Measurements from ENCODE around the gene NR6A1. TPM values are rescaled to one million over a fixed set of nuclear protein-coding genes. Genes with fewer than 3 reads are reported as not detected.

Gene NR6A1
- total and polyA plus RNA-seq, 2 of the 13 experiments (the other 11 are each of a cell fraction or from before 2014, with no cell fraction given): 28.1 to 31.5 TPM

DNA sequence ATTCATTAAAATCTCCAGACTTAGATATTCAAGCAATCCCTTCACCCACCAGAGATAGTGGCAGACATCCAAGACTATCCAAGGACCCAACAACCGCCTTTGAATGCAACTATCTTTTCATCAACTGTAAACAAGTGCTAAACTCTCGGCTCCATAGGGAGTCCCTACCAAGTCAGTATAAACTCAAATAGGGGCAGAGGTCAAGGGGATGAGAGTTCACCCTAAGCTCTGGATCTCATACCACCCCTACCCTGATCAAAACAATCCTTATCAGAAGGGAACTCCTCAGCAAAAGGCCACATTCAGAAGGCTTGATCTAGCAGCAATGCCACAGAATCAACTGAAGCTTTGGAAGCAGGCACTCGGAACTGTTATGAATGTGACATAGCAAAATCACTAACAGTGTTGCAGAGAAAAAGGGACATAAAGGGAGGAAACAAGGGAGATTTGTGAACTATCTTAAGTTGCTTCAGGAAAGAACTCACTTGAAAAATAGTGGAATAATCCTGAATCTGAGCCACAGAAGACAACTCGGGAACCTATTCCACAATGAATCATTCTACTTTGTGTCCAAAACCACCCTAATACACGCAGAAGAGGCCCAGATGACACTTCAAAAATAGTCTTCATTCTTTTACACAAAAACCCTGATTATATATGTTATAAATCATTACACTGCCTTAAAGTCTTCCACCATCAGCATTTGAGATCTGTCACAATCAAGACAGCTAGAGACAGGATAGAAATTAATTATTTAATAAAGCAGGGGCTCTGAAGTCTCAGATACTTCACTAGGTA, 49.8 kb downstream of the NR6A1 start (continued):
- TF ChIP-seq SIX4 (CRISPR knock-in tag; IDR thresholded peaks at IDR 0.05) (0 out of 2 replicates have a peak, but pooled peaks have one; percentile 15), THAP11 (CRISPR knock-in tag; IDR thresholded peaks at IDR 0.05) (0 out of 2 replicates have a peak, but pooled peaks have one; percentile 26), ZNF205 (CRISPR knock-in tag; IDR thresholded peaks at IDR 0.05) (0 out of 2 replicates have a peak, but pooled peaks have one; percentile 26), TBX2 (CRISPR knock-in tag; IDR thresholded peaks at IDR 0.05; ENCODE audit: borderline replicate concordance) (peak; percentile 40; the same call in 1 of the 2 replicates), HDAC2 (CRISPR knock-in tag; IDR thresholded peaks at IDR 0.05) (peak; percentile 79), ZSCAN25 (CRISPR knock-in tag; IDR thresholded peaks at IDR 0.05) (peak; percentile 76), SP5 (CRISPR knock-in tag; IDR thresholded peaks at IDR 0.05; ENCODE audit: borderline replicate concordance, low read depth) (peak; percentile 59), ETV5 (CRISPR knock-in tag; IDR thresholded peaks at IDR 0.05; ENCODE audit: borderline replicate concordance) (0 out of 2 replicates have a peak, but pooled peaks have one; percentile 8), RARA (CRISPR knock-in tag; IDR thresholded peaks at IDR 0.05) (peak; percentile 92), TGIF2 (CRISPR knock-in tag; IDR thresholded peaks at IDR 0.05) (0 out of 2 replicates have a peak, but pooled peaks have one; percentile 12), EP300 (IDR thresholded peaks at IDR 0.05; ENCODE audit: low read depth in 2 of 2, low read length in 2 of 2) (peak in 1 of 2 experiments; percentile 79; a peak in 2 of 4 replicates), EP300 (CRISPR knock-in tag; IDR thresholded peaks at IDR 0.05; ENCODE audit: borderline replicate concordance) (peak; percentile 78; the same call in 1 of the 2 replicates), ZNF660 (CRISPR knock-in tag; IDR thresholded peaks at IDR 0.05; ENCODE audit: borderline replicate concordance, low read depth) (no peak), CEBPG (CRISPR knock-in tag; IDR thresholded peaks at IDR 0.05) (0 out of 2 replicates have a peak, but pooled peaks have one; percentile 13), PHF21A (CRISPR knock-in tag; IDR thresholded peaks at IDR 0.05) (peak; percentile 69)
- TF ChIP-seq, protein P1, sequence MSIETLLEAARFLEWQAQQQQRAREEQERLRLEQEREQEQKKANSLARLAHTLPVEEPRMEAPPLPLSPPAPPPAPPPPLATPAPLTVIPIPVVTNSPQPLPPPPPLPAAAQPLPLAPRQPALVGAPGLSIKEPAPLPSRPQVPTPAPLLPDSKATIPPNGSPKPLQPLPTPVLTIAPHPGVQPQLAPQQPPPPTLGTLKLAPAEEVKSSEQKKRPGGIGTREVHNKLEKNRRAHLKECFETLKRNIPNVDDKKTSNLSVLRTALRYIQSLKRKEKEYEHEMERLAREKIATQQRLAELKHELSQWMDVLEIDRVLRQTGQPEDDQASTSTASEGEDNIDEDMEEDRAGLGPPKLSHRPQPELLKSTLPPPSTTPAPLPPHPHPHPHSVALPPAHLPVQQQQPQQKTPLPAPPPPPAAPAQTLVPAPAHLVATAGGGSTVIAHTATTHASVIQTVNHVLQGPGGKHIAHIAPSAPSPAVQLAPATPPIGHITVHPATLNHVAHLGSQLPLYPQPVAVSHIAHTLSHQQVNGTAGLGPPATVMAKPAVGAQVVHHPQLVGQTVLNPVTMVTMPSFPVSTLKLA (IDR thresholded peaks at IDR 0.05): no peak
- TF ChIP-seq, protein P2, sequence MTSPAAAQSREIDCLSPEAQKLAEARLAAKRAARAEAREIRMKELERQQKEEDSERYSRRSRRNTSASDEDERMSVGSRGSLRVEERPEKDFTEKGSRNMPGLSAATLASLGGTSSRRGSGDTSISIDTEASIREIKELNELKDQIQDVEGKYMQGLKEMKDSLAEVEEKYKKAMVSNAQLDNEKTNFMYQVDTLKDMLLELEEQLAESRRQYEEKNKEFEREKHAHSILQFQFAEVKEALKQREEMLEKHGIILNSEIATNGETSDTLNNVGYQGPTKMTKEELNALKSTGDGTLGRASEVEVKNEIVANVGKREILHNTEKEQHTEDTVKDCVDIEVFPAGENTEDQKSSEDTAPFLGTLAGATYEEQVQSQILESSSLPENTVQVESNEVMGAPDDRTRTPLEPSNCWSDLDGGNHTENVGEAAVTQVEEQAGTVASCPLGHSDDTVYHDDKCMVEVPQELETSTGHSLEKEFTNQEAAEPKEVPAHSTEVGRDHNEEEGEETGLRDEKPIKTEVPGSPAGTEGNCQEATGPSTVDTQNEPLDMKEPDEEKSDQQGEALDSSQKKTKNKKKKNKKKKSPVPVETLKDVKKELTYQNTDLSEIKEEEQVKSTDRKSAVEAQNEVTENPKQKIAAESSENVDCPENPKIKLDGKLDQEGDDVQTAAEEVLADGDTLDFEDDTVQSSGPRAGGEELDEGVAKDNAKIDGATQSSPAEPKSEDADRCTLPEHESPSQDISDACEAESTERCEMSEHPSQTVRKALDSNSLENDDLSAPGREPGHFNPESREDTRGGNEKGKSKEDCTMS (CRISPR knock-in tag; conservative IDR thresholded peaks at IDR 0.05): no peak
- TF ChIP-seq, protein P3, sequence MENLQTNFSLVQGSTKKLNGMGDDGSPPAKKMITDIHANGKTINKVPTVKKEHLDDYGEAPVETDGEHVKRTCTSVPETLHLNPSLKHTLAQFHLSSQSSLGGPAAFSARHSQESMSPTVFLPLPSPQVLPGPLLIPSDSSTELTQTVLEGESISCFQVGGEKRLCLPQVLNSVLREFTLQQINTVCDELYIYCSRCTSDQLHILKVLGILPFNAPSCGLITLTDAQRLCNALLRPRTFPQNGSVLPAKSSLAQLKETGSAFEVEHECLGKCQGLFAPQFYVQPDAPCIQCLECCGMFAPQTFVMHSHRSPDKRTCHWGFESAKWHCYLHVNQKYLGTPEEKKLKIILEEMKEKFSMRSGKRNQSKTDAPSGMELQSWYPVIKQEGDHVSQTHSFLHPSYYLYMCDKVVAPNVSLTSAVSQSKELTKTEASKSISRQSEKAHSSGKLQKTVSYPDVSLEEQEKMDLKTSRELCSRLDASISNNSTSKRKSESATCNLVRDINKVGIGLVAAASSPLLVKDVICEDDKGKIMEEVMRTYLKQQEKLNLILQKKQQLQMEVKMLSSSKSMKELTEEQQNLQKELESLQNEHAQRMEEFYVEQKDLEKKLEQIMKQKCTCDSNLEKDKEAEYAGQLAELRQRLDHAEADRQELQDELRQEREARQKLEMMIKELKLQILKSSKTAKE (CRISPR knock-in tag; IDR thresholded peaks at IDR 0.05; ENCODE audit: borderline replicate concordance): peak; percentile 68; the same call in 1 of the 2 replicates
